GM21717 (cell line): ENCODE data around the gene ZNF329.
"Not testable (repeated sequence)": the region's sequence is repeated elsewhere in the genome, so short reads cannot be mapped to it uniquely, and the experiment has no call there.

Experiments used
- ATAC-seq: cut with Tn5 transposase; IDR thresholded peaks from one replicate; pipeline ENCODE4 v1.9.1; 2021; ENCODE audit warnings: mild to moderate bottlenecking, moderate library complexity; ENCODE audit not compliant: unreplicated experiment

The ZNF329 gene

GRCh38 chr19:58150328-58150921, at the start of gene ZNF329:
ZNF329 (minus strand) TSS chr19:58150789; CDS start chr19:58129503, 21,286 bp downstream.
- ATAC-seq, result peak; percentile 56

- ATAC-seq, result no peak
Measured at GRCh38 chr19:58196901-58197616, 46.5 kb upstream of the ZNF329 start.

GRCh38 chr19:58183817-58184215, 33.2 kb upstream of the ZNF329 start:
- ATAC-seq, result no peak

GRCh38 chr19:58182989-58183816, 32.6 kb upstream of the ZNF329 start, which contains the start of gene ZNF274:
ZNF274 (plus strand) TSS chr19:58183061; CDS start chr19:58183966, 905 bp downstream.
- peak; percentile 74 for ATAC-seq

GRCh38 chr19:58182577-58182988, 32.0 kb upstream of the ZNF329 start:
- ATAC-seq, result no peak

- ATAC-seq, result no peak
Measured at GRCh38 chr19:58181902-58182576, 31.4 kb upstream of the ZNF329 start.

- no peak for ATAC-seq
Measured at GRCh38 chr19:58170860-58171259, 20.3 kb upstream of the ZNF329 start.

GRCh38 chr19:58166708-58167280, 16.2 kb upstream of the ZNF329 start:
- ATAC-seq, result no peak

GRCh38 chr19:58166268-58166667, 15.7 kb upstream of the ZNF329 start:
- no peak for ATAC-seq

GRCh38 chr19:58157045-58157728, 6.6 kb upstream of the ZNF329 start:
- no peak for ATAC-seq

GRCh38 chr19:58154679-58155648, 4.4 kb upstream of the ZNF329 start:
- ATAC-seq, result peak; percentile 69

- ATAC-seq, result no peak
Measured at GRCh38 chr19:58154287-58154678, 3.7 kb upstream of the ZNF329 start.

GRCh38 chr19:58153386-58153785, 2.8 kb upstream of the ZNF329 start:
- no peak for ATAC-seq

- ATAC-seq, result not testable (repeated sequence)
Measured at GRCh38 chr19:58147475-58147874, 3.1 kb downstream of the ZNF329 start.

- ATAC-seq, result no peak
Measured at GRCh38 chr19:58145849-58146248, 4.7 kb downstream of the ZNF329 start.

GRCh38 chr19:58134244-58134643, 16.3 kb downstream of the ZNF329 start:
- ATAC-seq, result no peak

GRCh38 chr19:58129284-58129683, 21.3 kb downstream of the ZNF329 start:
- no peak for ATAC-seq

- ATAC-seq, result no peak
Measured at GRCh38 chr19:58128041-58128685, 22.4 kb downstream of the ZNF329 start.
